ENCODE measurements around the gene ETNK1.
A peak's percentile ranks its signal among the peaks of the same experiment; 100 is the strongest.

Gene ETNK1

DNA sequence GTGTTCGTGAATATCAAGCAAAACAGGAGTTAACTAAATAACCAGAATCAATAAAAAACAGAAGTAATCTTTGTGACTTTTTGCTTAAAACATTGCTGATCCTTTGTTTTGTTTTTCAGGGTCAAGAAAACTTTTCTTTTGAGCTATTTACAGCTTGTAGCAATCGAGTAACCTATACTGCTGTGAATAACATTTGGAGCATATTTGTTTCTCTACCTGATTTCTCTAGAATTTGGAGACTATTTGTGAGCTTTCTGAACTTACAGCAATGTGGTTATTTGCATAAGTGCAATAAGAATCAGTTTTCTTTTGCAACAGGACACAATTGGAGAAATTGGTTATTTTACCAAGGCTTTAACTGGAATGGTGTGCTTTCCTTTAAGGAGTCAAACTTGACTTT, 7.3 kb upstream of the ETNK1 start:
- Histone ChIP-seq H3K9me2 (replicated peaks; ENCODE audit: control insufficient read depth, low read length) (no peaks in the 10 kb centered on the region), H3K79me2 (ENCODE audit: control insufficient read depth, low read length) (no peaks in the 10 kb centered on the region), H3K27ac (ENCODE audit: low read depth, low read length) (no peak overlapping the region), H3K27me3 (ENCODE audit: control insufficient read depth, low read length) (peaks cover 9% of the 10 kb centered on the region), H3F3A (ENCODE audit: control insufficient read depth, insufficient read depth) (no peaks in the 10 kb centered on the region), H3K36me3 (ENCODE audit: control insufficient read depth, low read length) (no peaks in the 10 kb centered on the region), H3K9me3 (ENCODE audit: control insufficient read depth, insufficient read depth, low read length) (peaks cover 13% of the 10 kb centered on the region; the same call in 1 of the 2 replicates), H3K4me2 (ENCODE audit: low read length) (no peak overlapping the region), H4K20me1 (ENCODE audit: control insufficient read depth, insufficient read depth, low read depth, low read length) (no peaks in the 10 kb centered on the region), H3K4me3 (ENCODE audit: low read length) (no peak overlapping the region), H3K4me1 (ENCODE audit: control insufficient read depth, low read length) (no peaks in the 10 kb centered on the region)
- TF ChIP-seq, protein P1, sequence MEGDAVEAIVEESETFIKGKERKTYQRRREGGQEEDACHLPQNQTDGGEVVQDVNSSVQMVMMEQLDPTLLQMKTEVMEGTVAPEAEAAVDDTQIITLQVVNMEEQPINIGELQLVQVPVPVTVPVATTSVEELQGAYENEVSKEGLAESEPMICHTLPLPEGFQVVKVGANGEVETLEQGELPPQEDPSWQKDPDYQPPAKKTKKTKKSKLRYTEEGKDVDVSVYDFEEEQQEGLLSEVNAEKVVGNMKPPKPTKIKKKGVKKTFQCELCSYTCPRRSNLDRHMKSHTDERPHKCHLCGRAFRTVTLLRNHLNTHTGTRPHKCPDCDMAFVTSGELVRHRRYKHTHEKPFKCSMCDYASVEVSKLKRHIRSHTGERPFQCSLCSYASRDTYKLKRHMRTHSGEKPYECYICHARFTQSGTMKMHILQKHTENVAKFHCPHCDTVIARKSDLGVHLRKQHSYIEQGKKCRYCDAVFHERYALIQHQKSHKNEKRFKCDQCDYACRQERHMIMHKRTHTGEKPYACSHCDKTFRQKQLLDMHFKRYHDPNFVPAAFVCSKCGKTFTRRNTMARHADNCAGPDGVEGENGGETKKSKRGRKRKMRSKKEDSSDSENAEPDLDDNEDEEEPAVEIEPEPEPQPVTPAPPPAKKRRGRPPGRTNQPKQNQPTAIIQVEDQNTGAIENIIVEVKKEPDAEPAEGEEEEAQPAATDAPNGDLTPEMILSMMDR (IDR thresholded peaks at IDR 0.05; ENCODE audit: low read depth, low read length, poor library complexity, severe bottlenecking) = no peak
- no peak for TF ChIP-seq EZH2phosphoT487 (IDR thresholded peaks at IDR 0.05; ENCODE audit: borderline replicate concordance, low read length)

DNA sequence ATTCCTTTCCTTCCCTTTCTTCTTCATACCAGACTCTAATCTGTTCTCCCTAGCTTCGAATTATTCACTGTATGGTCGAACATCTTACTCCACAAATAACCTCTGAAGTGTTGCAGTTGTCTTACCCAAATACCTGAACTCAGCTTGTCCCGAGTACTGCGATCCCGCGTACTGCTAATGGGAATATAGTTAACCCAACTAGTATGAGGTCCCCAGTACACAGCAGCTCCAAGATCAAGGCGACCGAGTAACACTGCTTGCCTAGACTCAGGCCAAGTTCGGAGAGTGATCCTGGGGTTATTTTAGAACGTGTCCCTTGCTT, 462 bp upstream of the ETNK1 start:
- peak overlapping the region; percentile 66 for H3K4me2 ChIP-seq (ENCODE audit: low read length)
- peaks cover 10% of the 10 kb centered on the region; the same call in 1 of the 2 replicates for H3K36me3 ChIP-seq (ENCODE audit: control insufficient read depth, low read length)
- peaks cover 26% of the 10 kb centered on the region for H3K4me1 ChIP-seq (ENCODE audit: control insufficient read depth, low read length)
- H3K79me2 ChIP-seq (ENCODE audit: control insufficient read depth, low read length) = peaks cover 50% of the 10 kb centered on the region
- no peak for TF ChIP-seq EZH2phosphoT487 (IDR thresholded peaks at IDR 0.05; ENCODE audit: borderline replicate concordance, low read length)
- no peaks in the 10 kb centered on the region for H3K9me3 ChIP-seq (ENCODE audit: control insufficient read depth, insufficient read depth, low read length)
- H3F3A ChIP-seq (ENCODE audit: control insufficient read depth, insufficient read depth) = no peaks in the 10 kb centered on the region
- H3K27me3 ChIP-seq (ENCODE audit: control insufficient read depth, low read length) = peaks cover 7% of the 10 kb centered on the region
- no peaks in the 10 kb centered on the region for H3K9me2 ChIP-seq (replicated peaks; ENCODE audit: control insufficient read depth, low read length)
- no peak overlapping the region for H3K27ac ChIP-seq (ENCODE audit: low read depth, low read length)
- peaks cover 3% of the 10 kb centered on the region; the same call in 1 of the 2 replicates for H4K20me1 ChIP-seq (ENCODE audit: control insufficient read depth, insufficient read depth, low read depth, low read length)
- H3K4me3 ChIP-seq (ENCODE audit: low read length) = peak overlapping the region; percentile 73

DNA sequence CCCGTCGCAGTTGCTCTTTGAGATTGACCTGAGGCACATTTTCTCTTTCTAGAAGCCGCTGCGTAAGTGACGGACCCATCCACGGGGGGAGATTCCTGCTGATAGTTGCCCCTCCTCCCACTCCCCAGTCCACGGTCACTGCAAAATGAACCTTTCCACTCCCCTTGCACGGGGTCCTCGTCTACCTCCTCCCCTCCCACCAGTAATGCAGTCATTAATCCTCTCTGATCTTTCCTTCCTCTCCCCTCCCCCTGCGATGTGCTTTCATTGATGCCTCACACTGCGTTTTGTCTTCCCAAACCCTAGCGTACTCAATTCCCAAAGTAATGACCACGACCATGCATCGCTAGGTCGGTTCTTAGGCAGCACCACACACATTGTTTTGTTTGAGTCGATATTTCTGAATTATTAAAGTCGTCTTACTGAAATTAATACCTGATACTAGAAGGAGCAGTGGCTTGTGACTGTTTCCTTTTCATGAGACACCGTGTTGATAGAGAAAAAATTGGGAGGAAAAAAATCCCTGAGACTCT, 857 bp downstream of the ETNK1 start:
- peak overlapping the region; percentile 66 for H3K4me2 ChIP-seq (ENCODE audit: low read length)
- H4K20me1 ChIP-seq (ENCODE audit: control insufficient read depth, insufficient read depth, low read depth, low read length) = peaks cover 3% of the 10 kb centered on the region; the same call in 1 of the 2 replicates
- H3K27me3 ChIP-seq (ENCODE audit: control insufficient read depth, low read length) = peaks cover 6% of the 10 kb centered on the region
- 0 out of 2 replicates have a peak overlapping the region, but pooled peaks have one; percentile 43 for H3K27ac ChIP-seq (ENCODE audit: low read depth, low read length)
- peaks cover 61% of the 10 kb centered on the region for H3K79me2 ChIP-seq (ENCODE audit: control insufficient read depth, low read length)
- TF ChIP-seq EZH2phosphoT487 (IDR thresholded peaks at IDR 0.05; ENCODE audit: borderline replicate concordance, low read length) = no peak
- TF ChIP-seq, protein P1 (IDR thresholded peaks at IDR 0.05; ENCODE audit: low read depth, low read length, poor library complexity, severe bottlenecking) = no peak
- H3K9me3 ChIP-seq (ENCODE audit: control insufficient read depth, insufficient read depth, low read length) = no peaks in the 10 kb centered on the region
- peak overlapping the region; percentile 73 for H3K4me3 ChIP-seq (ENCODE audit: low read length)
- peaks cover 10% of the 10 kb centered on the region; the same call in 1 of the 2 replicates for H3K36me3 ChIP-seq (ENCODE audit: control insufficient read depth, low read length)
- H3F3A ChIP-seq (ENCODE audit: control insufficient read depth, insufficient read depth) = no peaks in the 10 kb centered on the region
- H3K9me2 ChIP-seq (replicated peaks; ENCODE audit: control insufficient read depth, low read length) = no peaks in the 10 kb centered on the region
- peaks cover 26% of the 10 kb centered on the region for H3K4me1 ChIP-seq (ENCODE audit: control insufficient read depth, low read length)

DNA sequence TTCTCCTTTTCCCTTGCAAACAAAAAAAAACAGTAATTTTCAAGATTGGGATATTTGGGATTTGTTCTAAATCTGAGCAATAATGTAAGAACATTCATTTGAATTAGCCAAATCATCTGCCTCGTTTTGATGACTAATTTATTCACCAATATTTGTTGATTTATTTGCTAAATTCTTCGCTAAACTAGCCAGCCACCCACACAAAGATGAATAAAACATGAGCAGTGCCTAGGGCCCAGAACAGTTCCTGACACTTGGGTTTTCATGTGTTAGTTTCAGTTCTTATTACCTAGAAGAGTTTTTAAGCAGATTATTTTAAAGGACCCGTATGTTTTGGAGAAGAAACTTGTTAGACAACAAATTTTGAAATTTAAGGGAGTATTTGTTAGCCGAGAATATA, 1.4 kb downstream of the ETNK1 start:
- peaks cover 63% of the 10 kb centered on the region for H3K79me2 ChIP-seq (ENCODE audit: control insufficient read depth, low read length)

More for the DNA sequence above, 1.4 kb downstream of the ETNK1 start:
- Histone ChIP-seq H3K36me3 (ENCODE audit: control insufficient read depth, low read length) (peaks cover 10% of the 10 kb centered on the region; the same call in 1 of the 2 replicates), H3K4me1 (ENCODE audit: control insufficient read depth, low read length) (peaks cover 26% of the 10 kb centered on the region), H3K27me3 (ENCODE audit: control insufficient read depth, low read length) (peaks cover under 1% of the 10 kb centered on the region; the same call in 1 of the 2 replicates), H3K4me2 (ENCODE audit: low read length) (peak overlapping the region; percentile 66), H3F3A (ENCODE audit: control insufficient read depth, insufficient read depth) (no peaks in the 10 kb centered on the region), H4K20me1 (ENCODE audit: control insufficient read depth, insufficient read depth, low read depth, low read length) (peaks cover 3% of the 10 kb centered on the region; the same call in 1 of the 2 replicates), H3K9me3 (ENCODE audit: control insufficient read depth, insufficient read depth, low read length) (no peaks in the 10 kb centered on the region), H3K4me3 (ENCODE audit: low read length) (peak overlapping the region; percentile 73), H3K27ac (ENCODE audit: low read depth, low read length) (no peak overlapping the region), H3K9me2 (replicated peaks; ENCODE audit: control insufficient read depth, low read length) (no peaks in the 10 kb centered on the region)
- TF ChIP-seq EZH2phosphoT487 (IDR thresholded peaks at IDR 0.05; ENCODE audit: borderline replicate concordance, low read length) = no peak
- TF ChIP-seq, protein P1 (IDR thresholded peaks at IDR 0.05; ENCODE audit: low read depth, low read length, poor library complexity, severe bottlenecking) = no peak
